GM12892 (cell line): Measurements from ENCODE around the gene SHANK3.

Experiments used
- DNase-seq: peaks from one replicate; pipeline ENCODE4 v3.0.0; 2011; ENCODE audit not compliant: insufficient read length
- FAIRE-seq: peaks from 2 replicates; lab custom pipeline; 2011; peaks lifted over from hg19 to GRCh38; lab: Jason Lieb, UNC
- POLR2A ChIP-seq: IDR thresholded peaks from 2 replicates; pipeline ENCODE4 v1.6.1; 2011; ENCODE audit warnings: low read depth, low read length, control low read depth
- POLR2AphosphoS5 ChIP-seq: IDR thresholded peaks from 2 replicates; pipeline ENCODE4 v1.6.1; 2011; ENCODE audit warnings: low read depth, low read length, control low read depth
- TAF1 ChIP-seq: IDR thresholded peaks from 2 replicates; pipeline ENCODE4 v1.6.1; 2011; ENCODE audit warnings: low read depth, mild to moderate bottlenecking, control low read depth, low read length, borderline replicate concordance

Gene SHANK3

DNA sequence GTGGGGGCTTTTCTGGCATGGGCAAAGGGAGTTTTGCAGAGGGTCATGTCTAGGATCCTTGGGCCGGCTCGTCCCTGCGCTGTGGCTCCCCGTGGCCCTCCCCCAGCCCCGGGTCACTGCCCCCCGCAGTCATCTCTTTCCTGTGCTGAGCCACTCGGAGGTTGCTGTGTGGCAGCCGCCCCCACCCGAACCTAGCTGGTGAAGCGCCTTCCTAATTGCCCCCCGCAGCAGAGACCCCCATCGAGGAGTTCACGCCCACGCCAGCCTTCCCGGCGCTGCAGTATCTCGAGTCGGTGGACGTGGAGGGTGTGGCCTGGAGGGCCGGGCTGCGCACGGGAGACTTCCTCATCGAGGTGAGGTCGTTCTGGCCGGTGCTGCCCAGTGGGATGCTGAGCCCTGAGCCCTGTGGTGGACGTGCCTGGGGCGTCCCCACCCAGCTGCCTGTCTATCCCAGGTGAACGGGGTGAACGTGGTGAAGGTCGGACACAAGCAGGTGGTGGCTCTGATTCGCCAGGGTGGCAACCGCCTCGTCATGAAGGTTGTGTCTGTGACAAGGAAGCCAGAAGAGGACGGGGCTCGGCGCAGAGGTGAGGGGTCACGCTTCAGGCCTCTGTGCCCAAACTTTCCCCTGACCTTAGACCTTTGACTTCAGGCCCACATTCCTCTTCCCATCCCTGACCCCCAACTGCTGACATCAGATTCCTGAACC is 32.0 kb downstream of the SHANK3 start:
- DNase-seq (no peak), FAIRE-seq (no peak)
- no peak for TF ChIP-seq POLR2A
- no peak for TF ChIP-seq TAF1
- no peak for TF ChIP-seq POLR2AphosphoS5

DNA sequence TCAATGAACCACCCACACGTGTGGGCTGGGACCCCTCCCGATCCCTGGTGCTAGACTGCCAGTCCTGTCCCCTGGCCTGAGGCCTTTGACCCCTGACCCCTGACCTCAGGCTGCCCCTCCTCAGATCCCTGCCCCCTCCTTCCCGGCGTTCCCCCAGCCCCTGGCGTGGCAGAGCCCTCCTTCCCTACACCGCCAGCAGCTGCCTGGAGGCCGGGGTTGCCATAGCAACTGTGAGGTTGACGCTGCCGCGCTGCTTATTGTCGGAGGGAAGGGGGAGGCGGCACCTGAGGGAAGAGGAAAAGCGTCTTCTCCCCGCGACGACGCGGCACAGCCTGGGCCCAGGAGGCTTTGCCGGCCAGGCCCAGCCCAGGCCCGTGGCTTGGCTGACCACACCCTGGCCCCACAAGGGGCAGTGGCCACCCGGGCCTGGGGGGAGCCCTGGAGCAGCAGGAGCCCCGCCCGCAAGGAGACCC is 32.6 kb downstream of the SHANK3 start:
- no peak for TF ChIP-seq TAF1
- TF ChIP-seq POLR2AphosphoS5: no peak
- TF ChIP-seq POLR2A: no peak
- DNase-seq: no peak
- no peak for FAIRE-seq

DNA sequence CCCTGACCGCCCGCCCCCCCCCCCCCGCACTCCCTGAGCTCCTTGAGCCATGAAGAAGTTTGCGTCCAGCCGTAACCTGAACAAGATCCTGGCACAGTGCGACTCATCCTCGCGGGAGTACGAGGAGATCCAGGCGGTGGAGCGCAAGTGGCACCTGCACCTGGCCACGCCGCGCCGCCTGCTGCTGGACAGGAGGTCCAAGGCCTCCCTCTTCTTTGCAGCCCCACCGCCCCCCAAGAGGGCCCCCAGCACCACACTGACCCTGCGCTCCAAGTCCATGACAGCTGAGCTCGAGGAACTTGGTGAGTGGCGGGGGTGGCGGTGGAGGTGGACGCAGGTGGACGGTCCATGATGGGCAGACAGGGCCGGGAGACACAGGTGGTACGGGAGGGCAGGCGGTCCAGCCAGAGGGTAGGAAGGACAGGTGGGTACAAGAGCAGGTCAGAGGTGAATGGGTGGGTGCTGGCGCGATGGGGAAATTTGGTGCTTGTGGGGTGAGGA is 33.3 kb downstream of the SHANK3 start:
- TF ChIP-seq POLR2AphosphoS5 (no peak), POLR2A (no peak), TAF1 (no peak)
- no peak for FAIRE-seq

DNA sequence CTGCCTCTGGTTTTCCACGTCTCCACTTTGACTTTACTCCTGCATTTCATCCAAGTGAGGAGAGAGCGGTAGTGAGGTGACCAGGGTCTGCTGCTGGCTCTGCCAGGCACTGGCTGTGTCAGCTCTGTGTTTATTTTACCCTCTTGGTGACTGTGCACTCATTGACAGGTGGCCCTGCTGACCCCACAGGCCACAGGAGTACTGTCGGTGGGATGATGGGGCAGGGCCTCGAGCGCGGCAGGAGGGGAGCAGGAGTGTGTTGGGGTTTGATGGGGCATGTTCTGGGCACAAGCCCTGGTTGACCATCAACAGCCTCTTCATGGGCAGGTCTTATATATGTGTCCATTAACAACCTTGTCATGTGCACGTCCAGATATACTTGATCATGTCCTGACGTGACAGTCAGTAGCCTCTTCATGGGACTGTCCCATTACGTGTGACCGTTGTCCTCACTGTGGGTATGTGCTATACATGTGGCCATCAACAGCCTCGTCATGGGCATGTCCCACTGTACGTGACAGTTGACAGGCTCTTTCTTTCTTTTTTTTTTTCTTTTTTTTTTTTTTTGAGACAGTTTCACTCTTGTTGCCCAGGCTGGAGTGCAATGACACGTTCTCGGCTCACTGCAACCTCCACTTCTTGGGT is 34.0 kb downstream of the SHANK3 start:
- DNase-seq: no peak
- TF ChIP-seq POLR2A: no peak
- TF ChIP-seq TAF1: no peak
- TF ChIP-seq POLR2AphosphoS5: no peak
- FAIRE-seq: no peak

More for the DNA sequence above, 33.3 kb downstream of the SHANK3 start:
- no peak for DNase-seq

DNA sequence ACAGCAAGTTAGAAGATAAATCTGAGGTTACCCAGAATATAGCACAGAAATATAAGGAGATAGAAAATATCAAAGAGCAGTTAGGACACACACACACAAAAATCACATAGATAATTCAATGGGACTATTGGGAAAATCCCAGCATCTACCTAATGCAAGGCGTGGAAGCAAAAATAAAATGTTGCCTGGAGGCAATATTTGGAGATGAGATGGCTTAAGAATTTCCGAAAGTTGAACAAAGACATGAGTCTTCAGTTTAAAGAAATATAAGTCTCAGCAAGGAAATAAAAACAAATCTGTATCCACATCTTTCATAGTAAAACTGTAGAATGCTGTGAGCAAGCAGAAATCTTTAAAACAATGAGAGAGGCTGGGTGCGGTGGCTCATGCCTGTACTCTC is 35.9 kb downstream of the SHANK3 start:
- DNase-seq: no peak
- TF ChIP-seq POLR2AphosphoS5 (no peak), TAF1 (no peak), POLR2A (no peak)
- FAIRE-seq: no peak

DNA sequence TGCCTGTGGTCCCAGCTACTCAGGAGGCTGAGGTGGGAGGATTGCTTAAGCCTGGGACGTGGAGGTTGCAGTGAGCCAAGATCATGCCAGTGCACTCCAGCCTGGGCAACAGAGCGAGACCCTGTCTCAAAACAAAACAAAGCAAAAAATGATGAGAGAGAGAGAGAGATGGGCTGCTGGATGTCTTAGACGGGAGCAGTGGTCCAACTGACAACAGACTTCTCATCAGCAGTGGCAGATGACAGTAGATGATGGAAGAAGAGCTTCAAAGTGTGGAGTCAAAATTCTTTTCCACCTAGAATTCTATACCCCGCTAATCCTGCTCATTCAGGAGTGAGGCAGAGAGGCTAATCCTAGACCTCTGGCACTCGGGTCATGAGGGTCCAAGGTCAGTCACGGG is 36.4 kb downstream of the SHANK3 start:
- no peak for TF ChIP-seq POLR2AphosphoS5
- DNase-seq (no peak), FAIRE-seq (no peak)

DNA sequence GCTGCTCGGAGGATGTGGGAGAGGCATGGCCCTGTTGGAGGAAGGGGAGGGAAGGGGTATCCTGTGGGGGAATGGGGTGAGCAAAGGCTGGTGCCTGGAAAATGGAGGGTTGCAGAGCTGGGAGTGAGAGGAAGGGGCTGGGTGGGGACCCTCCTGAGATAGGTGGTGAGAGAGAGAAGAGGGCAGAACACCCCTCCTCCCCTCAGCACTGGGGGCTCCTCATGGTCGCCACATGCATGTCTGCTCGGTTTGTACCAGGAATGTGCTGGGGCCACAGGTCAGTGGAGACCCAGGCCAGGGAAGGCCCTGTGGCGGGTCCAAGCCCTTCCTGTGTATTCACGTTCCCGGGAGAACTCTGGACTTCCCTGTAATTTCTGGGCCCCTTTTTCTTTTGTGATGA is 37.6 kb downstream of the SHANK3 start:
- no peak for FAIRE-seq
- TF ChIP-seq POLR2A (no peak), TAF1 (no peak), POLR2AphosphoS5 (no peak)

DNA sequence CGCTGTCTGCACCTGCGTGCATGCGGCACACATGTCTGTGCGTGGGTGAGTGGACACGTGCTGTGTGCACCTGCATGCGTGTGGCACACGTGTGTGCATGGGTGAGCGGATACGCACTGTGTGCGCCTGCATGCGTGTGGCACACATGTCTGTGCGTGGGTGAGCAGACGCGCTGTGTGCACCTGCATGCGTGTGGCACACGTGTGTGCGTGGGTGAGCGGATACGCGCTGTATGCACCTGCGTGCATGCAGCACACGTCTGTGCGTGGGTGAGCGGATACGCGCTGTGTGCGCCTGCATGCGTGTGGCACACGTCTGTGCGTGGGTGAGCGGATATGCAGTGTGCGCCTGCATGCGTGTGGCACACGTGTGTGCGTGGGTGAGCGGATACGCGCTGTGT is 38.3 kb downstream of the SHANK3 start:
- DNase-seq (no peak), FAIRE-seq (no peak)
- TF ChIP-seq TAF1 (no peak), POLR2A (no peak), POLR2AphosphoS5 (no peak)

More for the DNA sequence above, 37.6 kb downstream of the SHANK3 start:
- no peak for DNase-seq

DNA sequence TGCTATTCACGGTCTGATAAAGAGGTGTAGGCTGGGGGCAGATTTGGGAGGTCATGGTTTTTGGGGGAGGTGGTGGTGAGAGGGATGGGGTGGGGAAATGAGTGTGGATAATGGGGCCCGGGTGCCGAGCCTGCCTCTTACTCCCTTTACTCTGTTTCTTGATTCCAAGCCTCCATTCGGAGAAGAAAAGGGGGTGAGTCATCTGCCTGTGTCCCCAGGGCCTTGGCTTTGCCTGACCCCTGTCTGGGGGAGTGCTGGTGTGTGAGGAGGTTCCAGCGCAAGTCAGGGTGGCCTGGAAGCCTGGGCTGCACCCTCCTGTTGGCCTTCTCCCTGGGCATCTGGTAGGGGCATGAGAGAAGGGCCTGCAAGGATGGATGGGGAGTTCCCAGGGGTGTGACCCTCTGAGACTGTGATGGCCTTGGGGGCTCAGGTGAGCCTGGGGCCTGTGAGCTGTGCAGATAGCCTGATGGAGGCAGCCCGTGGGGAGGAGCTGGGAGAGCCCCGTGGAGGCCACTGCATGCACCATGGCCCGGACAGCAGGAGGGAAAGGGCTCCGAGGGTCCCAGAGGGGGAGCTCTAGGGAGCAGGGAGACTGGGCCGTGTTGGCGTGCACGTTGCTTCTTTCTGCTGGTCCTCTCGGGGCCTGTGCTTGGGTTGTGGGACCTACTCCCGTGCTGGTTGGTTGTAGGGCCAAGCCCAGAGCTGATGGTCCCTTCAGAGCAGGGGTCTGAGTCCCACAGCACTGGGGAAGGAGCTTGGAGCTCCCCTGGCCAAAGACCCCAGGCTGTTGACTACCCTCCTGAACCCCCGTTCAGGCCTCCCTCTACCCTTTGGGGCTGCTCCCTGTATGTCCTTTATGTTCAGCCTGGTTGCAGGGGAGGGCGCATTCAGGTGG is 39.1 kb downstream of the SHANK3 start:
- DNase-seq: no peak
- TF ChIP-seq TAF1 (no peak), POLR2A (no peak), POLR2AphosphoS5 (no peak)
- FAIRE-seq: no peak

DNA sequence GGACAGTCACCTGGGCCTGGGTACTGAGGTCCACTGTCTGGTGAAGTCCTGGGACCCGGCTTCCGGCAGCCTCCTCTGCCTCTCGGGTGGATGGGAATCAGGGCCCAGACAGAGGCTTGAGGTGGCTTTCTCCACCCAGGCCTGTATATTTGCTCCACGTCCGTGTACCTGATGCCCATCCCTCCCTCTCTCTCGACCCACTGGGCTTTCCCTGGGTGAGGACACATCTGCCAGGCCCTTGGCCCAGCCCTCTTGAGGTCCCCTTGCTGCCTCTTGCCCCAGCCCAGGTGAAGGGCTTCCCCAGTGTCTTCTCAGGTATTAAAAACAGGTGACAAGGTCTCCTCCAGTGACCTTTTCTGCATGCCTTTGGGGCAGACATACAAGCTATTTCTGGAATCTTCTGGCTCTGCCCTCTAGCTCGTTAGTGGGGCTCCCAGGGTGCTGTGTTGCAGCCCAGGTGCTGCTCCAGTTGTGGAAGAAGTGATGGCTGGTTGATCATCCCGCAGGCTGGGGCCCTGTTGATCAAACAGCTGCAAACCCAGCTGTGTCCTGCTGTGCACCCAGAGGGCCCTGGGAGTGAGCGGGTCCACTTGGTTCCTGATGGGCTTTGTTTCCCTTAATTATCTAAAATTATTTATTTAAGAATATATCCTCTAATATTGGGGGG is 39.9 kb downstream of the SHANK3 start:
- DNase-seq (no peak), FAIRE-seq (no peak)
- TF ChIP-seq TAF1 (no peak), POLR2AphosphoS5 (no peak), POLR2A (no peak)

DNA sequence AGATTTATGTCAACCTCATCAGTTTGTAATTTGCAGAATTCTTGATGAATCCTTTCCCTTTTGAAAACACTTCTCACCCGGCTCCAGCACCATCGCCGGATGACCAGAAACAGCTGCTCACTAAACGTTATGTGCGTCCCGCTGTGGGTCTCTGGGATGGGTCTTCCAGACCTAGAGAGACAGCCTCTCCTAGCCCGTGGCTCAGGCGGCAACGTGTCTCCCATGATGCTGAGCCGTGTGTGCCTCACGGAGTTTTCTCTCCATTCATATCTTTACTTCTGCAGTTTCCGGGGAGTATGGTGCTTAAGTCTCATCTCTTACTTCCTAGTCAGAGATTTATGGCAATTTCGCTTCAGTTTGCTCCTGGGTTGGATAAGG is 40.4 kb downstream of the SHANK3 start:
- FAIRE-seq: no peak
- no peak for DNase-seq
- TF ChIP-seq POLR2A: no peak
- no peak for TF ChIP-seq POLR2AphosphoS5
- TF ChIP-seq TAF1: no peak
